OCI-LY1 (cell line): ENCODE results near the gene HNRNPK.

Source experiments
- H2AFZ ChIP-seq: fragments of 200-600 bp; sonication (generic), shearing (Covaris generic); 2 replicates; pipeline ENCODE4 v1.6.0; 2014; ENCODE audit warnings: antibody characterized with exemption, mild to moderate bottlenecking, low read length
- H3F3A ChIP-seq: fragments of 200-600 bp; sonication (generic), shearing (Covaris generic); 2 replicates; pipeline ENCODE4 v1.6.0; 2014; ENCODE audit warnings: mild to moderate bottlenecking, antibody characterized with exemption, low read length, moderate library complexity; ENCODE audit not compliant: insufficient read depth
- H3K27ac ChIP-seq: fragments of 200-600 bp; sonication (generic); 2 replicates; pipeline ENCODE4 v1.5.1; 2014; ENCODE audit warnings: low read length, mixed run types, mild to moderate bottlenecking, low read depth; ENCODE audit not compliant: poor library complexity, severe bottlenecking
- H3K27me3 ChIP-seq: fragments of 200-600 bp; sonication (generic); 2 replicates; pipeline ENCODE4 v1.6.0; 2014; ENCODE audit warnings: antibody characterized with exemption, mild to moderate bottlenecking, low read length, moderate library complexity; ENCODE audit not compliant: insufficient read depth
- H3K36me3 ChIP-seq: fragments of 200-600 bp; sonication (generic); 2 replicates; pipeline ENCODE4 v1.6.1; 2014; ENCODE audit warnings: mild to moderate bottlenecking, antibody characterized with exemption, low read length, moderate library complexity, mixed read lengths; ENCODE audit not compliant: insufficient read depth
- H3K4me1 ChIP-seq: fragments of 200-600 bp; sonication (generic); 2 replicates; pipeline ENCODE4 v1.5.1; 2014; ENCODE audit warnings: mild to moderate bottlenecking, low read length, moderate library complexity; ENCODE audit not compliant: insufficient read depth, severe bottlenecking
- H3K4me2 ChIP-seq: fragments of 200-600 bp; sonication (generic), shearing (Covaris generic); 2 replicates; pipeline ENCODE4 v1.6.1; 2014; ENCODE audit warnings: low read length
- H3K4me3 ChIP-seq: fragments of 200-600 bp; sonication (generic); 2 replicates; pipeline ENCODE4 v1.5.1; 2014; ENCODE audit warnings: low read length, low read depth, mild to moderate bottlenecking, mixed read lengths; ENCODE audit not compliant: poor library complexity, severe bottlenecking
- H3K79me2 ChIP-seq: fragments of 200-600 bp; shearing (Covaris generic); 2 replicates; pipeline ENCODE4 v1.6.1; 2016; ENCODE audit warnings: mixed run types, low read length, mixed read lengths; ENCODE audit not compliant: insufficient read depth
- H3K9ac ChIP-seq: fragments of 200-600 bp; sonication (generic), shearing (Covaris generic); 2 replicates; pipeline ENCODE4 v1.6.1; 2014; ENCODE audit warnings: mild to moderate bottlenecking, low read length, mixed read lengths
- H3K9me2 ChIP-seq: fragments of 200-600 bp; sonication (generic), shearing (Covaris generic); 2 replicates; pipeline ENCODE4 v1.6.1; 2014; ENCODE audit warnings: low read depth, mild to moderate bottlenecking, low read length, mixed read lengths
- H3K9me3 ChIP-seq: fragments of 200-600 bp; shearing (Covaris generic); 2 replicates; pipeline ENCODE4 v1.6.1; 2014; ENCODE audit warnings: low read length, mixed read lengths
- H4K20me1 ChIP-seq: fragments of 200-600 bp; sonication (generic), shearing (Covaris generic); 2 replicates; pipeline ENCODE4 v1.6.0; 2016; ENCODE audit warnings: mild to moderate bottlenecking, low read length; ENCODE audit not compliant: insufficient read depth
- CTCF ChIP-seq: fragments of 200-600 bp; sonication (generic), shearing (Covaris generic); IDR thresholded peaks from 2 replicates; pipeline ENCODE4 v1.5.1; 2017; ENCODE audit warnings: mild to moderate bottlenecking, antibody characterized with exemption, low read length, moderate library complexity, mixed read lengths
- EZH2 ChIP-seq: fragments of 200-600 bp; sonication (generic), shearing (Covaris generic); IDR thresholded peaks from 2 replicates; pipeline ENCODE4 v1.8.0; 2017; ENCODE audit warnings: borderline replicate concordance, mixed run types, mild to moderate bottlenecking, antibody characterized with exemption, low read length, moderate library complexity, mixed read lengths

HNRNPK gene

GRCh38 chr9:83965350-83966208 is 14.4 kb downstream of the HNRNPK start:
- TF ChIP-seq CTCF (no peak), EZH2 (no peak)
- Histone ChIP-seq H4K20me1 (peaks cover 3% of the 10 kb centered on the region; the same call in 1 of the 2 replicates), H3K4me1 (no peaks in the 10 kb centered on the region), H3K9me3 (no peaks in the 10 kb centered on the region), H3K4me2 (no peak overlapping the region), H3K4me3 (no peak overlapping the region), H3K27ac (peak overlapping the region; percentile 31), H3K36me3 (peaks cover 46% of the 10 kb centered on the region), H3K9me2 (no peaks in the 10 kb centered on the region), H3K9ac (no peak overlapping the region), H3F3A (peaks cover 31% of the 10 kb centered on the region), H2AFZ (no peak overlapping the region), H3K79me2 (no peaks in the 10 kb centered on the region), H3K27me3 (no peaks in the 10 kb centered on the region)

- H3K36me3 ChIP-seq = peaks cover 39% of the 10 kb centered on the region
- H3K9me3 ChIP-seq = no peaks in the 10 kb centered on the region
- H3K4me2 ChIP-seq = no peak overlapping the region
- H3K9me2 ChIP-seq = no peaks in the 10 kb centered on the region
- H3K79me2 ChIP-seq = no peaks in the 10 kb centered on the region
- H3K27me3 ChIP-seq = no peaks in the 10 kb centered on the region
- peak overlapping the region; percentile 12 for H3K27ac ChIP-seq
- H3K4me1 ChIP-seq = peaks cover 3% of the 10 kb centered on the region
- no peak overlapping the region for H3K4me3 ChIP-seq
- H3K9ac ChIP-seq = no peak overlapping the region
- H2AFZ ChIP-seq = no peak overlapping the region
- peaks cover 3% of the 10 kb centered on the region; the same call in 1 of the 2 replicates for H4K20me1 ChIP-seq
- H3F3A ChIP-seq = peaks cover 27% of the 10 kb centered on the region
- no peak for TF ChIP-seq CTCF
- no peak for TF ChIP-seq EZH2
Observed at GRCh38 chr9:83964973-83965349, 15.1 kb downstream of the HNRNPK start.

GRCh38 chr9:83962165-83962564 is 17.9 kb downstream of the HNRNPK start:
- Histone ChIP-seq H3K4me2 (no peak overlapping the region), H3K27me3 (no peaks in the 10 kb centered on the region), H2AFZ (no peak overlapping the region), H3K79me2 (no peaks in the 10 kb centered on the region), H3K4me3 (no peak overlapping the region), H3K27ac (no peak overlapping the region), H3K9me3 (no peaks in the 10 kb centered on the region), H3F3A (peaks cover 19% of the 10 kb centered on the region), H3K36me3 (peaks cover 11% of the 10 kb centered on the region), H3K4me1 (peaks cover 14% of the 10 kb centered on the region), H3K9me2 (no peaks in the 10 kb centered on the region), H4K20me1 (peaks cover 3% of the 10 kb centered on the region; the same call in 1 of the 2 replicates), H3K9ac (no peak overlapping the region)
- TF ChIP-seq EZH2 (no peak), CTCF (no peak)
